ENCODE results near the gene ANTXR2. TPM values are rescaled to one million over a fixed set of nuclear protein-coding genes. Genes with fewer than 3 reads are reported as not detected.
"Not testable (repeated sequence)": the region's sequence is repeated elsewhere in the genome, so short reads cannot be mapped to it uniquely, and the experiment has no call there.

The ANTXR2 gene
- total RNA-seq, 2 donors from 2014 or later, result 58.0 to 58.9 TPM

- no peak overlapping the region for H3K4me3 Mint-ChIP-seq
- DNase-seq (no peak), ATAC-seq (no peak)
- no peaks in the 10 kb centered on the region for H3K9me3 ChIP-seq (ENCODE audit: control insufficient read depth, low read length, poor library complexity, severe bottlenecking)
- no peaks in the 10 kb centered on the region for H3K4me1 Mint-ChIP-seq
- no peak overlapping the region for H3K27ac Mint-ChIP-seq
- H3K36me3 Mint-ChIP-seq (ENCODE audit: low read depth), result no peaks in the 10 kb centered on the region
- H3K27me3 Mint-ChIP-seq, result no peaks in the 10 kb centered on the region
Observed at GRCh38 chr4:79893456-79893855, 179.6 kb downstream of the ANTXR2 start.

GRCh38 chr4:79889026-79889425, 184.0 kb downstream of the ANTXR2 start:
- H3K27me3 Mint-ChIP-seq; H3K36me3 Mint-ChIP-seq (ENCODE audit: low read depth); H3K4me3 Mint-ChIP-seq; H3K9me3 ChIP-seq (ENCODE audit: control insufficient read depth, low read length, poor library complexity, severe bottlenecking); H3K4me1 Mint-ChIP-seq; DNase-seq; H3K27ac Mint-ChIP-seq; ATAC-seq: not testable (repeated sequence)

GRCh38 chr4:79886557-79886956, 186.5 kb downstream of the ANTXR2 start:
- Mint-ChIP-seq H3K4me1 (no peaks in the 10 kb centered on the region), H3K27me3 (no peaks in the 10 kb centered on the region), H3K36me3 (ENCODE audit: low read depth) (no peaks in the 10 kb centered on the region), H3K4me3 (no peak overlapping the region), H3K27ac (no peak overlapping the region)
- no peak for DNase-seq
- no peaks in the 10 kb centered on the region for H3K9me3 ChIP-seq (ENCODE audit: control insufficient read depth, low read length, poor library complexity, severe bottlenecking)
- no peak for ATAC-seq

GRCh38 chr4:79886021-79886420, 187.0 kb downstream of the ANTXR2 start:
- DNase-seq (no peak), ATAC-seq (no peak)
- H3K9me3 ChIP-seq (ENCODE audit: control insufficient read depth, low read length, poor library complexity, severe bottlenecking), result no peaks in the 10 kb centered on the region
- Mint-ChIP-seq H3K27me3 (no peaks in the 10 kb centered on the region), H3K4me3 (no peak overlapping the region), H3K27ac (no peak overlapping the region), H3K4me1 (no peaks in the 10 kb centered on the region), H3K36me3 (ENCODE audit: low read depth) (no peaks in the 10 kb centered on the region)

- Mint-ChIP-seq H3K27ac (no peak overlapping the region), H3K27me3 (no peaks in the 10 kb centered on the region), H3K4me1 (no peaks in the 10 kb centered on the region), H3K36me3 (ENCODE audit: low read depth) (no peaks in the 10 kb centered on the region), H3K4me3 (no peak overlapping the region)
- no peaks in the 10 kb centered on the region for H3K9me3 ChIP-seq (ENCODE audit: control insufficient read depth, low read length, poor library complexity, severe bottlenecking)
- ATAC-seq (no peak), DNase-seq (no peak)
Observed at GRCh38 chr4:79883290-79883689, 189.7 kb downstream of the ANTXR2 start.

- Mint-ChIP-seq H3K36me3 (ENCODE audit: low read depth) (no peaks in the 10 kb centered on the region), H3K27me3 (no peaks in the 10 kb centered on the region)
- ATAC-seq, result no peak
Observed at GRCh38 chr4:79882806-79883205, 190.2 kb downstream of the ANTXR2 start.

GRCh38 chr4:79881407-79881806, 191.6 kb downstream of the ANTXR2 start:
- no peak for DNase-seq
- Mint-ChIP-seq H3K4me1 (no peaks in the 10 kb centered on the region), H3K27me3 (no peaks in the 10 kb centered on the region), H3K36me3 (ENCODE audit: low read depth) (no peaks in the 10 kb centered on the region), H3K4me3 (no peak overlapping the region), H3K27ac (no peak overlapping the region)
- no peak for ATAC-seq
- H3K9me3 ChIP-seq (ENCODE audit: control insufficient read depth, low read length, poor library complexity, severe bottlenecking), result no peaks in the 10 kb centered on the region

More at GRCh38 chr4:79882806-79883205, 190.2 kb downstream of the ANTXR2 start:
- H3K27ac Mint-ChIP-seq, result no peak overlapping the region
- H3K4me3 Mint-ChIP-seq, result no peak overlapping the region
- H3K4me1 Mint-ChIP-seq, result no peaks in the 10 kb centered on the region
- DNase-seq, result no peak
- no peaks in the 10 kb centered on the region for H3K9me3 ChIP-seq (ENCODE audit: control insufficient read depth, low read length, poor library complexity, severe bottlenecking)

GRCh38 chr4:79877511-79877910, 195.5 kb downstream of the ANTXR2 start:
- H3K4me3 Mint-ChIP-seq, result no peak overlapping the region
- no peak overlapping the region for H3K27ac Mint-ChIP-seq
- no peaks in the 10 kb centered on the region for H3K36me3 Mint-ChIP-seq (ENCODE audit: low read depth)

GRCh38 chr4:79875344-79875899, 197.6 kb downstream of the ANTXR2 start:
- no peak overlapping the region for H3K4me3 Mint-ChIP-seq
- DNase-seq (no peak), ATAC-seq (no peak)
- no peak overlapping the region for H3K27ac Mint-ChIP-seq
- H3K9me3 ChIP-seq (ENCODE audit: control insufficient read depth, low read length, poor library complexity, severe bottlenecking), result no peaks in the 10 kb centered on the region
- no peaks in the 10 kb centered on the region for H3K27me3 Mint-ChIP-seq
- no peaks in the 10 kb centered on the region for H3K4me1 Mint-ChIP-seq
- H3K36me3 Mint-ChIP-seq (ENCODE audit: low read depth), result no peaks in the 10 kb centered on the region

More at GRCh38 chr4:79877511-79877910, 195.5 kb downstream of the ANTXR2 start:
- no peak for ATAC-seq
- no peak for DNase-seq
- no peaks in the 10 kb centered on the region for H3K27me3 Mint-ChIP-seq
- H3K4me1 Mint-ChIP-seq, result no peaks in the 10 kb centered on the region
- no peaks in the 10 kb centered on the region for H3K9me3 ChIP-seq (ENCODE audit: control insufficient read depth, low read length, poor library complexity, severe bottlenecking)

- H3K4me3 Mint-ChIP-seq, result no peak overlapping the region
- no peaks in the 10 kb centered on the region for H3K9me3 ChIP-seq (ENCODE audit: control insufficient read depth, low read length, poor library complexity, severe bottlenecking)
- no peak overlapping the region for H3K27ac Mint-ChIP-seq
- no peak for ATAC-seq
- H3K36me3 Mint-ChIP-seq (ENCODE audit: low read depth), result no peaks in the 10 kb centered on the region
- H3K4me1 Mint-ChIP-seq, result no peaks in the 10 kb centered on the region
- no peak for DNase-seq
- H3K27me3 Mint-ChIP-seq, result peaks cover 6% of the 10 kb centered on the region
Observed at GRCh38 chr4:79874197-79874596, 198.8 kb downstream of the ANTXR2 start.

- Mint-ChIP-seq H3K27ac (no peak overlapping the region), H3K4me3 (no peak overlapping the region), H3K4me1 (no peaks in the 10 kb centered on the region), H3K27me3 (peaks cover 11% of the 10 kb centered on the region), H3K36me3 (ENCODE audit: low read depth) (no peaks in the 10 kb centered on the region)
- H3K9me3 ChIP-seq (ENCODE audit: control insufficient read depth, low read length, poor library complexity, severe bottlenecking), result no peaks in the 10 kb centered on the region
- ATAC-seq, result no peak
- DNase-seq, result no peak
Observed at GRCh38 chr4:79872738-79873137, 200.3 kb downstream of the ANTXR2 start.

- no peak for DNase-seq
- Mint-ChIP-seq H3K4me3 (no peak overlapping the region), H3K27me3 (peaks cover 11% of the 10 kb centered on the region), H3K27ac (no peak overlapping the region), H3K36me3 (ENCODE audit: low read depth) (no peaks in the 10 kb centered on the region), H3K4me1 (no peaks in the 10 kb centered on the region)
- ATAC-seq, result no peak
- H3K9me3 ChIP-seq (ENCODE audit: control insufficient read depth, low read length, poor library complexity, severe bottlenecking), result no peaks in the 10 kb centered on the region
Observed at GRCh38 chr4:79871961-79872360, 201.1 kb downstream of the ANTXR2 start.

- H3K27me3 Mint-ChIP-seq, result peaks cover 11% of the 10 kb centered on the region
- H3K4me3 Mint-ChIP-seq, result no peak overlapping the region
- no peaks in the 10 kb centered on the region for H3K4me1 Mint-ChIP-seq
- DNase-seq, result no peak
- no peak overlapping the region for H3K27ac Mint-ChIP-seq
- no peaks in the 10 kb centered on the region for H3K9me3 ChIP-seq (ENCODE audit: control insufficient read depth, low read length, poor library complexity, severe bottlenecking)
- ATAC-seq, result no peak
- H3K36me3 Mint-ChIP-seq (ENCODE audit: low read depth), result no peaks in the 10 kb centered on the region
Observed at GRCh38 chr4:79869597-79870237, 203.3 kb downstream of the ANTXR2 start.

GRCh38 chr4:79865201-79865597, 207.8 kb downstream of the ANTXR2 start:
- DNase-seq (no peak), ATAC-seq (no peak)
- no peak overlapping the region for H3K4me3 Mint-ChIP-seq
- peaks cover 11% of the 10 kb centered on the region for H3K27me3 Mint-ChIP-seq
- no peaks in the 10 kb centered on the region for H3K9me3 ChIP-seq (ENCODE audit: control insufficient read depth, low read length, poor library complexity, severe bottlenecking)
- H3K4me1 Mint-ChIP-seq, result no peaks in the 10 kb centered on the region
- H3K36me3 Mint-ChIP-seq (ENCODE audit: low read depth), result no peaks in the 10 kb centered on the region
- H3K27ac Mint-ChIP-seq, result no peak overlapping the region
